Left kidney (tissue), 2 donors: Measurements from ENCODE around the gene MYL9. TPM values are rescaled to one million over a fixed set of nuclear protein-coding genes. Genes with fewer than 3 reads are reported as not detected.

Source experiments
- DNase-seq: peaks from one replicate; pipeline ENCODE4 v3.0.0-alpha.2; 2013
- polyA plus RNA-seq: library from polyadenylated mRNA; unstranded; fragments of 120-200 nt; gene quantifications from one replicate; pipeline ENCODE4 v1.2.1, GENCODE V29; 2013; ENCODE audit not compliant: insufficient read length

The MYL9 gene
- polyA plus RNA-seq, 1 donor: 179 TPM

- DNase-seq: no peak
Measured at GRCh38 chr20:36579996-36580545, 38.8 kb downstream of the MYL9 start.

GRCh38 chr20:36582322-36582721, 41.0 kb downstream of the MYL9 start:
- no peak for DNase-seq

GRCh38 chr20:36582821-36583220, 41.5 kb downstream of the MYL9 start:
- no peak for DNase-seq

DNA sequence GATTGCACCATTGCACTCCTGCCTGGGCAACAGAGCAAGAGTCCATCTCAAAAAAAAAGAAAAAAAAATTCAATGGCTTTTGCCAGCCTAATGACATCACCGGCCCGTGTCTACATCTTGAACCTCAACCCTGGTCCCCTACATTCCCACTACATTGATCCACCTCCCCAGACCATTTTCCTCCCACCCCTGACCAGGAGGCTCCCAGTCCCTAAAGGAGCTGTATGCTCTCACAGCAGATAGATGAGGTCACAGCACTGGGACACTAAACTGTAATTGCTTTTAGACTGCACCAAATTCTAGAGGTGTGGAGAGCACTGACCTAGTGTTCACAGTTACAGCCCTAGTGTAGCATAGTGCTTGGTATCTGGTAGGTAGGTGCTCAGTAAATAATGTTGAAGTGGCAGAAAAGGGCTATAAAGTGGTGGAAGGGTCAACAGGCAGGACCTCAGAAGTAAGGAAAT, 42.7 kb downstream of the MYL9 start:
- DNase-seq: no peak

- DNase-seq: no peak
Measured at GRCh38 chr20:36585410-36586125, 44.2 kb downstream of the MYL9 start.

GRCh38 chr20:36587388-36588070, 46.2 kb downstream of the MYL9 start:
- no peak for DNase-seq

DNA sequence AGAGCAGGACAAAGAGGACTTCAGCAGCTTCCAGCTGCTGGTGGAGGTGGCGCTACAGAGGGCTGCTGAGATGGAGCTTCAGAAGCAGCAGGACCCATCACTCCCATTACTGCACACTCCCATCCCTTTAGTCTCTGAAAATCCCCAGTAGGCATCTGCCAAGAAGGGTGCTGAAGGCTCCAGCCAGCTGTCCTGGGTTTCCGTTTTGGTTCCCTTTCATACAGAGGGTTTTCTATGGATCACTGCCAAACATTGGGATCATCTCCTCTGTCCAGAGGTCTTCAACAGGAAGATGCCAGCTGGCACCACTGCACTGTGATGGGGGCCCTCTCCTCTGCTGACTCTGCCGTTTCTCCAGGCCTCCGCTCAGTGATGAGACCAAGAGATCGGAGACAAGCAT, 50.0 kb downstream of the MYL9 start:
- DNase-seq: no peak

- no peak for DNase-seq
Measured at GRCh38 chr20:36591854-36592641, 50.7 kb downstream of the MYL9 start.

- no peak for DNase-seq
Measured at GRCh38 chr20:36593347-36593929, 52.1 kb downstream of the MYL9 start.

DNA sequence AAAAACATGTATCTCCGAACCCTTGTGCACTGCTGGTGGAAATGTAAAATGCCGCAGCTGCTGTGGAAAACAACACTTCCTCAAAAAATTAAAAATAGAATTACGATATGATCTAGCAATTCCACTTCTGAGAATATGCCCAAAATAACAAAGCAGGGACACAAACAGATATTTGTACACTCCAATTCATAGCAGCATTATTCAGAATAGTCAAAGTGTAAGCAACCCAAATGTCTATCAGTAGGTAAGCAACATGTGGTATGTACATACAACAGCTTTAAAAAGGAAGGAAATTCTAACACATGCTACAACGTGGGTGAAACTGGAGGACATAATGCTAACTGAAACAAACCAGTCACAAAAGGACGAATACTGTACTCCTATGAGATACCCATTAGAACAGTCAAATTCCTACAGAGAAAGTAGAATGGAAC, 58.6 kb downstream of the MYL9 start:
- no peak for DNase-seq

Other genes starting within 250 kb of the MYL9 start
- gene DLGAP4, start 235.2 kb upstream of the MYL9 start, polyA plus RNA-seq: 57.8 TPM
- 66.0 TPM for gene TGIF2, start 32.1 kb downstream of the MYL9 start, polyA plus RNA-seq
- 62.4 TPM for gene RAB5IF, start 64.3 kb downstream of the MYL9 start, polyA plus RNA-seq
- gene SLA2, start 104.7 kb downstream of the MYL9 start, polyA plus RNA-seq: 0.18 TPM
- 37.4 TPM for gene NDRG3, start 204.6 kb downstream of the MYL9 start, polyA plus RNA-seq
- 28.8 TPM for gene DSN1, start 232.2 kb downstream of the MYL9 start, polyA plus RNA-seq